GM18868 (cell line): ENCODE results near the gene CHD1.

ENCODE experiments used
- ATAC-seq: cut with Tn5 transposase; IDR thresholded peaks from one replicate; pipeline ENCODE4 v1.9.1; 2021; ENCODE audit warnings: mild to moderate bottlenecking, moderate library complexity; ENCODE audit not compliant: unreplicated experiment

CHD1 gene

GRCh38 chr5:98825582-98826375, 103.0 kb downstream of the CHD1 start:
- no peak for ATAC-seq

DNA sequence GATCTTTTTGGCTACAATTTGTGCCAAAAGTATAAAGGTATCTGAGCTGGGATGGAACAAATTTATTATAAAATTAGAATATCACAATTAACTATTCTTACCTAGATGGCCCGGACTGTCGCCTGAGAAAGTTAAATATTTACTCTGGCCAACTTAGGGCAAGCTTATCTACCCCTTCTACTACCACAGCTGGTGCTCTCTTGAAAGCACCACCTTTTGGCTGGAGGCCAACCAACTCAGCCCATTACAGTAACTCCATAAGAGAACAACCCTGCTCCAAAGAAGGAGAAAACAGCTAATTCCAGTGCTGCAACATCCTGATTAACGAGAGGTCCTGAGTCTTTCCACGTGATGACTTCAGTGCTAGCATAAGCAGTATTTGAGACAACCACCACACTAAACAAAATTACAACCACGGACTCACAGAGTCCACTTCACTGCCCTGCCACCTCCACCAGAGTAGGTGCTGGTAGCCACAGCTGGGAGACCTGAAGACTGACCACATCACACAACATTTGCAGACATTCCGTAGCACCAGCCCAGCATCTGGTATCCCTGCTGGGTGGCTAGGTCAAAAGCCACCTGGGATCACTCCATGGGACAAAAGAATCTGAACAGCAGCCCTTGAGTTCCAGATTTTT, 112.1 kb downstream of the CHD1 start:
- ATAC-seq = no peak

DNA sequence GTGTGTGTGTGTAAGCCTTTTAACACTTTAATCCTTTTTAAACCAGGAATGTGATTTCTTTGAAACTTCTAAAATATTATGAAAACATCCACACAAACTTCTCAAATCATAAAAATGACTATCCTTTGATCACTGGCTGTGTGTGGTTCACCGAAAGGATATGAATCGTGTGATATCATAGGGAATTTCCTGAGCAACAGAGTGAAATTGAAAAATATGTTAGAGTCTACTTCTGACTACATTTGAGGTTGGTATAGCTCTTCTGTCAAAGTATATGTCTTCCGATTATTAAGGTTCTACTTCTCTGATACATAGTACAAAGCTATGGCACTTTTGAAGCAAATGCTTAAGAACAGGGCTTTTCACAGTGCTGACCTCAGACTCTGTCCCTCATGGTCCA, 115.1 kb downstream of the CHD1 start:
- no peak for ATAC-seq

DNA sequence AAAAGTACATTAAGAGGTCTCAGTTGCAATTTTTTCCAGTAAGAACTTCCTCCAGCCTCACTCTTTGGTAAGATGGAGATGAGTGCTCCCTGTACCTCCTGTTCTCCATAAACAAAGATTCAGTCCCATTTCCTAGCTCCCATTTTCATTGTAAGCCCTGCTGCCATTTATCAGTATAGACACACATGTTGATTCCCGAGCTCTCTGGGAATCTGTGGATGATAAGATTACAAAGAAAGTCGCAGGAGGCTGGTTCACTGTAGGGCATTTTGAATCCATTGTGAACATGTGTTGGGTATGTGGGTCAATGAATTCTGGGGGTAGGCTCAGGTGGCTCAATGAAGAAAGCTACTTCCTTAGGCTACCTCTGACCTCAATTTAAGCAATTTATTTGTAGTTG, 118.6 kb downstream of the CHD1 start:
- ATAC-seq = no peak

DNA sequence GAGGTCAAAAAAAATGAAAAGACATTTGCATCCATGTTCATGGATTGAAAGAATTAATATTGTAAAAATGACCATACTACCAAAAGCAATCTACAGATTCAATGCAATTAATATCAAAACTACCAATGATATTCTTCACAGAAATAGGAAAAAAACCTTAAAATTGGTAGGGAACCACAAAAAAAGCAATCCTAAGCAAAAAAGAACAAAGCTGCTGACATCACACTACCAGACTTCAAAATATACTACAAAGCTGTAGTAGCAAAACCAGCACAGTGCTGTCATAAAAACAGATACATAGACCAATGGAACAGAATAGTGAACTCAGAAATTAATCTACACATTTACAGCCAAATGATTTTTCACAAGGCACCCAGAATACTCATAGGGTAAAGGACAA, 121.0 kb downstream of the CHD1 start:
- no peak for ATAC-seq

DNA sequence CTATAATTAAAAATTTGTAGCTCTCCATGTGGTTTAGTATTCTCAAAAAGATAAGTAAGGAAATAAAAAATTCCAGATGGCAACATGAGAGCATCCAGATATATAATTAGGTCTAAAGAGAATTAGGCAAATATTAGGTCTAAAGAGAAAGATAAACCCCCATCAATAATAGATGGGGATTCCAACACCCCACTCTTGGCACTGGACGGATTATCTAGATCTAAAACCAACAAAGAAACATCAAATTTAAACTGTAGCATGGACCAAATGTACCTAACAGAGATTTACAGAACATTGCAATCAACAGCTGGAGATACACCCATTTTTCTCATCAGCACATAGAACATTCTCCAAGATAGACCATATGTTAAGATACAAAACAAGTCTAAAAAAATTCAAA, 123.7 kb downstream of the CHD1 start:
- no peak for ATAC-seq

DNA sequence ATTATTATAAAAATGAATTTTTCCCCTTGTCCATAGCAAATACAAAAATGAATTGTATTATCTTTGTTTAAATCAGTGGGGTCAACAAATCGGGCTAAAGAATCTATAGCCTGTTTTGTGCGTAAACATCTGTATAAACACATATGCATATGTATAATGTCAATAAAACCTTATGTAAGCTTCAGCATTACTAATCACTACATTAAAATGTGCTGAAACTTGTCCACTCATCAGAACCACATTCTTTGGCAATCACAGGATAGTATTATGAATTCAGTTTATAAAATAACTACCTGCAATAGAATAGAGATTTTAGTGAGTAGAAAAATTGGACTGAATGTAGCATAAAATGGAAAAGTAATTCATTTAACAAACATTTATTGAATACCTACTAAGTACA, 124.7 kb downstream of the CHD1 start:
- no peak for ATAC-seq
